HEK293 (cell line): Measurements from ENCODE around the gene MYRIP.
"Not testable (repeated sequence)": the region's sequence is repeated elsewhere in the genome, so short reads cannot be mapped to it uniquely, and the experiment has no call there.

Source experiments
- BCL11B ChIP-seq: fragments of 450-650 bp; formaldehyde crosslinking; IDR thresholded peaks from 2 replicates; pipeline ENCODE4 v1.5.1; 2016; ENCODE audit warnings: low read depth, missing biosample characterization, missing genetic modification characterization
- WT1 ChIP-seq: fragments of 450-650 bp; formaldehyde crosslinking; IDR thresholded peaks from 2 replicates; pipeline ENCODE4 v1.5.1; 2016; ENCODE audit warnings: missing biosample characterization, missing genetic modification characterization
- ZNF513 ChIP-seq: fragments of 450-650 bp; IDR thresholded peaks from 2 replicates; pipeline ENCODE4 v1.5.1; 2018; ENCODE audit warnings: missing biosample characterization, missing genetic modification characterization
- ZNF571 ChIP-seq: fragments of 450-650 bp; formaldehyde crosslinking; IDR thresholded peaks from 2 replicates; pipeline ENCODE4 v1.5.0; 2017; ENCODE audit warnings: missing biosample characterization, missing genetic modification characterization
- ZNF658 ChIP-seq: fragments of 450-650 bp; formaldehyde crosslinking; IDR thresholded peaks from 2 replicates; pipeline ENCODE4; 2016; ENCODE audit warnings: missing biosample characterization, missing genetic modification characterization
- ZNF660 ChIP-seq: fragments of 450-650 bp; IDR thresholded peaks from 2 replicates; pipeline ENCODE4 v1.5.1; 2018; ENCODE audit warnings: missing biosample characterization, mild to moderate bottlenecking, missing genetic modification characterization
- ZNF677 ChIP-seq: fragments of 450-650 bp; IDR thresholded peaks from 2 replicates; pipeline ENCODE4 v1.5.0; 2018; ENCODE audit warnings: missing biosample characterization, mild to moderate bottlenecking, missing genetic modification characterization, moderate library complexity
- ZXDB ChIP-seq: fragments of 450-650 bp; formaldehyde crosslinking; IDR thresholded peaks from 2 replicates; pipeline ENCODE4 v1.5.1; 2016; ENCODE audit warnings: missing biosample characterization, missing genetic modification characterization
- TF ChIP-seq, protein P1 (sequence below): fragments of 450-650 bp; formaldehyde crosslinking; IDR thresholded peaks from 2 replicates; pipeline ENCODE4 v1.5.1; 2016; ENCODE audit warnings: missing biosample characterization, missing genetic modification characterization
- TF ChIP-seq, protein P2 (sequence below): fragments of 450-650 bp; formaldehyde crosslinking; IDR thresholded peaks from 2 replicates; pipeline ENCODE4 v1.5.1; 2017; ENCODE audit warnings: missing biosample characterization, missing genetic modification characterization
- TF ChIP-seq, protein P3 (sequence below): fragments of 450-650 bp; formaldehyde crosslinking; IDR thresholded peaks from 2 replicates; pipeline ENCODE4 v1.5.1; 2017; ENCODE audit warnings: missing biosample characterization, missing genetic modification characterization
- TF ChIP-seq, protein P4 (sequence below): fragments of 450-650 bp; formaldehyde crosslinking; IDR thresholded peaks from 2 replicates; pipeline ENCODE4 v1.5.1; 2016; ENCODE audit warnings: missing biosample characterization, missing genetic modification characterization, borderline replicate concordance

- TF ChIP-seq, protein P1, sequence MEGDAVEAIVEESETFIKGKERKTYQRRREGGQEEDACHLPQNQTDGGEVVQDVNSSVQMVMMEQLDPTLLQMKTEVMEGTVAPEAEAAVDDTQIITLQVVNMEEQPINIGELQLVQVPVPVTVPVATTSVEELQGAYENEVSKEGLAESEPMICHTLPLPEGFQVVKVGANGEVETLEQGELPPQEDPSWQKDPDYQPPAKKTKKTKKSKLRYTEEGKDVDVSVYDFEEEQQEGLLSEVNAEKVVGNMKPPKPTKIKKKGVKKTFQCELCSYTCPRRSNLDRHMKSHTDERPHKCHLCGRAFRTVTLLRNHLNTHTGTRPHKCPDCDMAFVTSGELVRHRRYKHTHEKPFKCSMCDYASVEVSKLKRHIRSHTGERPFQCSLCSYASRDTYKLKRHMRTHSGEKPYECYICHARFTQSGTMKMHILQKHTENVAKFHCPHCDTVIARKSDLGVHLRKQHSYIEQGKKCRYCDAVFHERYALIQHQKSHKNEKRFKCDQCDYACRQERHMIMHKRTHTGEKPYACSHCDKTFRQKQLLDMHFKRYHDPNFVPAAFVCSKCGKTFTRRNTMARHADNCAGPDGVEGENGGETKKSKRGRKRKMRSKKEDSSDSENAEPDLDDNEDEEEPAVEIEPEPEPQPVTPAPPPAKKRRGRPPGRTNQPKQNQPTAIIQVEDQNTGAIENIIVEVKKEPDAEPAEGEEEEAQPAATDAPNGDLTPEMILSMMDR, result not testable (repeated sequence)
- TF ChIP-seq, protein P2, sequence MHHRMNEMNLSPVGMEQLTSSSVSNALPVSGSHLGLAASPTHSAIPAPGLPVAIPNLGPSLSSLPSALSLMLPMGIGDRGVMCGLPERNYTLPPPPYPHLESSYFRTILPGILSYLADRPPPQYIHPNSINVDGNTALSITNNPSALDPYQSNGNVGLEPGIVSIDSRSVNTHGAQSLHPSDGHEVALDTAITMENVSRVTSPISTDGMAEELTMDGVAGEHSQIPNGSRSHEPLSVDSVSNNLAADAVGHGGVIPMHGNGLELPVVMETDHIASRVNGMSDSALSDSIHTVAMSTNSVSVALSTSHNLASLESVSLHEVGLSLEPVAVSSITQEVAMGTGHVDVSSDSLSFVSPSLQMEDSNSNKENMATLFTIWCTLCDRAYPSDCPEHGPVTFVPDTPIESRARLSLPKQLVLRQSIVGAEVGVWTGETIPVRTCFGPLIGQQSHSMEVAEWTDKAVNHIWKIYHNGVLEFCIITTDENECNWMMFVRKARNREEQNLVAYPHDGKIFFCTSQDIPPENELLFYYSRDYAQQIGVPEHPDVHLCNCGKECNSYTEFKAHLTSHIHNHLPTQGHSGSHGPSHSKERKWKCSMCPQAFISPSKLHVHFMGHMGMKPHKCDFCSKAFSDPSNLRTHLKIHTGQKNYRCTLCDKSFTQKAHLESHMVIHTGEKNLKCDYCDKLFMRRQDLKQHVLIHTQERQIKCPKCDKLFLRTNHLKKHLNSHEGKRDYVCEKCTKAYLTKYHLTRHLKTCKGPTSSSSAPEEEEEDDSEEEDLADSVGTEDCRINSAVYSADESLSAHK (tag by site-specific recombination), result not testable (repeated sequence)
- not testable (repeated sequence) for TF ChIP-seq ZNF513 (tag by site-specific recombination); WT1; ZNF677; ZNF571 (tag by site-specific recombination); ZNF658; ZXDB (tag by site-specific recombination); BCL11B (tag by site-specific recombination); ZNF660 (tag by site-specific recombination)
- TF ChIP-seq, protein P3, sequence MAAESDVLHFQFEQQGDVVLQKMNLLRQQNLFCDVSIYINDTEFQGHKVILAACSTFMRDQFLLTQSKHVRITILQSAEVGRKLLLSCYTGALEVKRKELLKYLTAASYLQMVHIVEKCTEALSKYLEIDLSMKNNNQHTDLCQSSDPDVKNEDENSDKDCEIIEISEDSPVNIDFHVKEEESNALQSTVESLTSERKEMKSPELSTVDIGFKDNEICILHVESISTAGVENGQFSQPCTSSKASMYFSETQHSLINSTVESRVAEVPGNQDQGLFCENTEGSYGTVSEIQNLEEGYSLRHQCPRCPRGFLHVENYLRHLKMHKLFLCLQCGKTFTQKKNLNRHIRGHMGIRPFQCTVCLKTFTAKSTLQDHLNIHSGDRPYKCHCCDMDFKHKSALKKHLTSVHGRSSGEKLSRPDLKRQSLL (tag by site-specific recombination), result not testable (repeated sequence)
- TF ChIP-seq, protein P4, sequence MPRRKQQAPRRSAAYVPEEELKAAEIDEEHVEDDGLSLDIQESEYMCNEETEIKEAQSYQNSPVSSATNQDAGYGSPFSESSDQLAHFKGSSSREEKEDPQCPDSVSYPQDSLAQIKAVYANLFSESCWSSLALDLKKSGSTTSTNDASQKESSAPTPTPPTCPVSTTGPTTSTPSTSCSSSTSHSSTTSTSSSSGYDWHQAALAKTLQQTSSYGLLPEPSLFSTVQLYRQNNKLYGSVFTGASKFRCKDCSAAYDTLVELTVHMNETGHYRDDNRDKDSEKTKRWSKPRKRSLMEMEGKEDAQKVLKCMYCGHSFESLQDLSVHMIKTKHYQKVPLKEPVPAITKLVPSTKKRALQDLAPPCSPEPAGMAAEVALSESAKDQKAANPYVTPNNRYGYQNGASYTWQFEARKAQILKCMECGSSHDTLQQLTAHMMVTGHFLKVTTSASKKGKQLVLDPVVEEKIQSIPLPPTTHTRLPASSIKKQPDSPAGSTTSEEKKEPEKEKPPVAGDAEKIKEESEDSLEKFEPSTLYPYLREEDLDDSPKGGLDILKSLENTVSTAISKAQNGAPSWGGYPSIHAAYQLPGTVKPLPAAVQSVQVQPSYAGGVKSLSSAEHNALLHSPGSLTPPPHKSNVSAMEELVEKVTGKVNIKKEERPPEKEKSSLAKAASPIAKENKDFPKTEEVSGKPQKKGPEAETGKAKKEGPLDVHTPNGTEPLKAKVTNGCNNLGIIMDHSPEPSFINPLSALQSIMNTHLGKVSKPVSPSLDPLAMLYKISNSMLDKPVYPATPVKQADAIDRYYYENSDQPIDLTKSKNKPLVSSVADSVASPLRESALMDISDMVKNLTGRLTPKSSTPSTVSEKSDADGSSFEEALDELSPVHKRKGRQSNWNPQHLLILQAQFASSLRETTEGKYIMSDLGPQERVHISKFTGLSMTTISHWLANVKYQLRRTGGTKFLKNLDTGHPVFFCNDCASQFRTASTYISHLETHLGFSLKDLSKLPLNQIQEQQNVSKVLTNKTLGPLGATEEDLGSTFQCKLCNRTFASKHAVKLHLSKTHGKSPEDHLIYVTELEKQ (tag by site-specific recombination), result not testable (repeated sequence)
Observed at GRCh38 chr3:40077828-40078492, 268.6 kb downstream of the MYRIP start.
